T-helper 2 cell (primary cell): ENCODE results near the gene FAM43A.

Experiments
- DNase-seq, 5 experiments: peaks; one replicate each; pipeline versions ENCODE4 v3.0.0 to v3.0.0-alpha.2; 2012 to 2022

The FAM43A gene

GRCh38 chr3:194711286-194711685 is 25.6 kb downstream of the FAM43A start:
- no peak for DNase-seq

- no peak for DNase-seq
Measured at GRCh38 chr3:194711913-194712312, 26.2 kb downstream of the FAM43A start.

- DNase-seq, result no peak
Measured at GRCh38 chr3:194713299-194714136, 27.8 kb downstream of the FAM43A start.

GRCh38 chr3:194714137-194714455 is 28.4 kb downstream of the FAM43A start:
- DNase-seq, result no peak

DNA sequence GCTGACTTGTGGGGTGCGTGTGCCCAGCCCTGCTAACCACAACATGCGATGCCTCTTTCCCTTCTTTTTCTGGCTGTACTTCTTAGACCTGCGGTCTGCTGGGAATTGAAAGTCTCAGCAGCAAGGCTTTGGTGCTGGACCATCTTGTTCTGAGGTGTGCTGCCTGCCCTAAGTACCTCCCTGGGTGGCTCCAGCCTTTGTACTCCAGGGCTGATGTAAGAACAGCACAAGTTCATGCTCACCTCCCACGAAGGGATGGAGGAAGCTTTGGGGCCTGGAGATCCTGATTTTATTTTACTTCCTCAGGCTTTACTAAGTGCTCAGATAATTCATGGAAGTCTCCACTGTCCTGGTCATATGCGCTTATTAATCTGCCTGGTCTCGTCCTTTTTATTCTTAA is 28.9 kb downstream of the FAM43A start:
- DNase-seq, result no peak

GRCh38 chr3:194715022-194715800 is 29.5 kb downstream of the FAM43A start:
- peak in 2 of 5 experiments; percentile 9 to 71 for DNase-seq

GRCh38 chr3:194718079-194718478 is 32.4 kb downstream of the FAM43A start:
- DNase-seq, result no peak

GRCh38 chr3:194720048-194720447 is 34.4 kb downstream of the FAM43A start:
- DNase-seq, result no peak

GRCh38 chr3:194723846-194724618 is 38.3 kb downstream of the FAM43A start:
- DNase-seq, result no peak

DNA sequence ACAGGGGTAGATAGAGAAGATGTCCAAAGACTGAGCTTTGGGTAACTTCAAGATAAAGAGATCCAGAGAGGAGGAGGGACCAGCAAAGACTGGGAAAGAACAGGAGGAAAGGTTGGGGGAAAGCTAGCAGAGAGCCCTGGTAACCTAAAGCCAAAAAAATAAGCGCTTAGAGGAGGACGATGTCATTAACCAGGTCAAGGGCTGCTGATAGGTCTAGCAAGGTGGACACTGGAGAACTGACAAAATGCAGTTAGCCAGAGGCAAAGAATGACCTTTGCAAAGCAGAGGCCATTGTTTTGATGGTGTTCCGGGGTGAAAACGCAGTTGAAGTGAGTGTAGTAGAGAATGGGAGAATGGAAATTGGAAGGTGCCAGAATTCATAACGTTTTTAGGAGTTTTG is 39.7 kb downstream of the FAM43A start:
- DNase-seq, result no peak

DNA sequence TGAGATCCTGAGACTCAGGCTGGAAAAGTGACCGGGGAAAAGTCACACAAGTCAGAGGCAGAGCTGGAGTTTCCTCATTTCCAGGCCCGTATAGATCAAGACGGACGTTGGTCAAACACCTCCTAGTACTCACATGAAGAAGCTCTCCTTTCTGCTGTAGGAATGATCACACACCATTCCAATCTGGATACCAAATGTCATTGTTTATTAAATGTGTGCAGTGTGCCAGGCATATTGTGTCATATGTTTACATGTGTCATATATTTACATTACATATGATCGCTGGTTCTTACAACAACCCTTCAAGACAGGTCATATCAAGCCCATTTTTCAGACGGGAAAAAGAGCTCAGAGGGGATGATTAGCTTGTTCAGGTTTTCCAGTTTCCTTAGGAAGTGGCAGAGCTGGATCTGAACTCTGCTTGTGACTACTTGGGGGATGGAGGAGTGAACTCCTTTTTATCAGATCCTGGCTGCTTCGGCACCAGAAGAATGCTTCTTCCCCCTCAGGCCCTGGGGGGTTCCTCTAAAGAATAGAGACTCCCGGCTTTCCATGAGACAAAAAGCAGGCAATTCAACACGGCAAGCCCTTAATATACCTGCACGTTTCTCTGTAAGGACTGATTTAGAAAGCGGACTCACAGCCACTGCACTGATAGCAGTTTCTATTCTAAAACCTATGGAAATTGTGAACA is 41.9 kb downstream of the FAM43A start:
- DNase-seq, result no peak

DNA sequence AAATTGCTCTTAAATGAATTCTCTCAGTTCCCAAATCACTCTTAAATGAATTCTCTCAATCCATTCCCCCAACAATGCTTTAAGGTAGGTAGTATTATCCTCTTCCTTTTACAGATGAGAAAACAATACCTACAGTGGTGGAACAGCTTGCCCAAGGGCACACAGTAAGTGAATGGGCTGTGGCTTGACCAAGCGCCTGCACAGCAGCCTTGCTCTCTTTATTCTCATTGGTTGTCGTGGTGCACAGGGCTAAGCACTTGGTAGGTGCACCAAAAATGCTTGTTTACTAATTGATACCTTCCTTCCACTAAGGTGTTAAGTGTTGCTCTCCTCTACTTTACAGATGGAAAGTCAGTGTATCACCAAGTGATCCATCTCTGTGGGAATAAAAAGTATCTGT is 43.3 kb downstream of the FAM43A start:
- DNase-seq, result no peak

DNA sequence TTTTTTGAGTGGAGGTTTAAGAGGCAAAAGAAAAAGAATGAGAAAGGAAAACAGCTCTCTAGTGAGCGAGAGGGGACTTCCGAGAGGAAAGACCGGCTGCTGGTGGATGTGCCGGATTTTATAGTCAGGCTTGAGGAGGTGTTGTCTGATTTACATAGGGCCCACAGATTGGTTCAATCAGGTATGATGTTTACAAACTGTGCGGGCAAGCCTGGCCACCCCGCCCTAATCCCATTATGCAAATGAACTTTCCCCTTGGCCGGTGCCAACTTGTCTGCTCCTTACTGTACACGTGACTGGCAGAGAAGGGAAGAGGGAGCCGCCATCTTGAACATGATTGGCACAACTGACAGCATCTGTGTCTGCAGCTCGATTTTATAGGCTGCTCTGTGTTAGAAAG is 44.7 kb downstream of the FAM43A start:
- no peak for DNase-seq

DNA sequence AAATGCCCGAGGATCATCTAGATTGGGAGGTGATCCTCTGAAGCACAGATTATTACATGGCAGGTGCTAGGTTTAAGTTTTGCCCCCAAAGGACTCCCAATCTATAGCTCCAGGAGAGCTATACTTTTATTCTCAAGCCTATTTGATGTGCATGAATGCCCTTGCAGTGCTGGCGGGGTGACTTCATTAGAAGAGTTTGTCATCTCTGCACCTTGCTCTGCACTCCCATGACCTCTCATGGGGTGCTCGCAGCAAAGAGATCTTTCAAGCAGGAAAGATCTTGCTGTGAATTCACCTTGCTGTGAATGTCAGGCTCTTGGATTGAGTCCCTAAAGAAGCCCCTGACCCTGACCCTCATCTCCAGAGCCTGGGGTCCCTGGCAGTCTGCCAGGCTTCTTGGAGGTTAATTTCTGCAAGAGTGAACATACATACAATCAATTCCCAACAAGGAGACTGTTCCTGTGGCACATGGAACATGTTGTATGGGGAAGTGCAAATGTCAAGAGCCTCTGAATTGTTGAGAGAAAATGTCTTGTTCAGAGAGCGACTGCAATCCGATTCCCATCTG is 45.9 kb downstream of the FAM43A start:
- no peak for DNase-seq

GRCh38 chr3:194732617-194733016 is 46.9 kb downstream of the FAM43A start:
- DNase-seq, result no peak

DNA sequence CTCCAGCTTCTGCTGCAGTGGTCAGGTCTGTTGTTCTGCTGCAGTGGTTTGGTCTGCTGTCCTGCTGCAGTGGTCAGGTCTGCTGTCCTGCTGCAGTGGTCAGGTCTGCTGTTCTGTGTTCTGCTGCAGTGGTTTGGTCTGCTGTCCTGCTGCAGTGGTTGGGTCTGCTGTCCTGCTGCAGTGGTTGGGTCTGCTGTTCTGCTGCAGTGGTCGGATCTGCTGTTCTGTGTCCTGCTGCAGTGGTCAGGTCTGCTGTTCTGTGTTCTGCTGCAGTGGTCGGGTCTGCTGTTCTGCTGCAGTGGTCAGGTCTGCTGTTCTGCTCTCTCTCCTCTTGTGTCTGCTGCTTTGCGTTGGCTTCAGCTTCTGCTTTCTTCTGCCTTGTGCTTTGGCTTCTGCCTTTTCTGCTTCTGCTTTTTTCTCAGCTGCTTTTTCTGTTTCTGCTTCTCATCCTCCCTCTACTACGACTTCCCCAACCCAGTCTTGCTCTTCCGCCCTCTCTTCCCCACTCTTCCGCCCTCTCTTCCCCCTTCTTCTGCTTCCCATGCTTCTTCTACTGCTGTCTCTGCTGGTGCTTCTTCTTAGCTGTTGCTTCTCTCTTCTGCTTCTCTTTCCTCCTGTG is 50.7 kb downstream of the FAM43A start:
- DNase-seq, result no peak

DNA sequence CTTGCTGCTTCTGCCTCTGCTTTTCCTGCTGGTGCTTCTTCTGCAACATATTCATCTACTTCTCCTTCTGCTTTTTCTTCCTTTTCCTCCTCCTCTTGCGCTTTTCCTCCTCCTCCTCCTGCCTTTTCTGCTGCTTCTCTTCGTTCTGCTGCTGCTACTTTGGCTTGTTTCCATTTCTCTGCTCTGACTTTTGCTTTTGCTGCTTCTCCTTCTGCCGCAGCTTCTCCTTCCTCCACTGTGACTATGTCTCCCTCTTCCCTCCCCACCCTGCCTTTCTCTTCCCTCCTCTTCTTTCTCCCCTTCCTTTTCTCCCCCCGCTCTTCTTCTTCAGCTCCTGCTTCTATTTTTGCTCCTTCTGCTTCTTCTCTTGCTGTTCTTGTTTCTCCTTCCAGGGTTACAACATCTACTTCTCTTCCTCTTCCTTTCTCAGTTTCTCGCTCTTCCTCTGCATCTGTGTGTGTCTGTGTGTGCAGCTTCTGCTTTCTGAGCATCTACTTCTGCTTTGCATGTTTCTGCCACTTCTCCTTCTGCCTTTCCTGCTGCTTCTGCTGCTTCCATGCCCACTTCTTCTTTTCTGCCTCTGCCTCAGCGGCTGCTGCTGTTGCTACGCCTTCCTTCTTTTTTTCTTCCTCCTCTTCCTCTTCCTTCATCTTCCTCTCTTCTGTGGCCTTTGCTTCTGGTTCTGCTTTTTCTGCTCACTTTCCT is 51.4 kb downstream of the FAM43A start:
- DNase-seq, result no peak
